GM15510 (cell line): ENCODE data around the gene BCLAF1.

Source experiments
- POLR2A ChIP-seq: IDR thresholded peaks from 3 replicates; pipeline ENCODE4 v1.6.1; 2011; ENCODE audit warnings: borderline replicate concordance; ENCODE audit not compliant: insufficient read length; ENCODE audit errors: extremely low read depth

BCLAF1 gene

DNA sequence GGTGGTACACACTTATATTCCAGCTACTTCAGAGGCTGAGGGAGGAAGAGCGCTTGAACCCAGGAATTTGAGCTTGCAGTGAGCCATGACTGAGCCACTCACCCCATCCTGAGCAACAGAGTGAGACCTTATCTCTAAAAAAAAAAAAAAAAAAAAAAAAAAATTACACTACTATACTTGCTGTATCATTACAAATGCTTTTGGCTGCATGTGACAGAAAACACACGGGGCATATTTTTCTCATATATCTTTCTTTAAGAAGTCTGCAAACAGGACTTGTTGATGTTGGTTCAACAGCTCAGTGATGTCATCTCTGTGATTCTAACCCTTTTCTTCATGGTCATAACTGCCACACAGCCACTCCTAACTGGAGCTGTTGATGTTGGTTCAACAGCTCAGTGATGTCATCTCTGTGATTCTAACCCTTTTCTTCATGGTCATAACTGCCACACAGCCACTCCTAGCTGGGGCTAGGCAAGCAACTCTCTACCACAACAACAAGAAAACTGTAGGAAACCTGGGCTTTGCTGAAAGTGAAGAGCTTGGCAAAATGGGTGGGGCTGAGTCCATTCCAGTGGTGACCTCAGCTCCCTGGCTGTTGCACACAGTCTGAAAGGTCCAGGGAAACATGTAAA, 59.3 kb downstream of the BCLAF1 start:
- TF ChIP-seq POLR2A: no peak

DNA sequence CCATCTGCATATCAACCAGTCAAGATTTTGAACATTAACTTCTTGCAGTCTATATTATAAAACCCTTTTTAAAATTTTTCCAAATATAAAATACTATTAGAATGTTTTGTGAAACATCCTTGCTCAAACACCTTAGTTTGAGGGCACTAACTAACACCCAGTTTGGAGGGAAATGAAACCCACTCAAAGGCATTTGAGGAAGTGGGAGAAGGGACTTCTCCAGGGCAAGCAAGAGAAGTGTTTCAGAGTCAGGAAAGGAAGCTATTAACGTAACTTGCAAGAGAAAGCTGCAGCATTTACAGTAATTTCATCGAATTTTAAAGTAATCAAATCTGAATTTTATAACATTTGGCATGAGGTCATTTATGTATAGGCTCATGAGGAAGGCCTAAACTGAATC, 60.8 kb downstream of the BCLAF1 start:
- no peak for TF ChIP-seq POLR2A

DNA sequence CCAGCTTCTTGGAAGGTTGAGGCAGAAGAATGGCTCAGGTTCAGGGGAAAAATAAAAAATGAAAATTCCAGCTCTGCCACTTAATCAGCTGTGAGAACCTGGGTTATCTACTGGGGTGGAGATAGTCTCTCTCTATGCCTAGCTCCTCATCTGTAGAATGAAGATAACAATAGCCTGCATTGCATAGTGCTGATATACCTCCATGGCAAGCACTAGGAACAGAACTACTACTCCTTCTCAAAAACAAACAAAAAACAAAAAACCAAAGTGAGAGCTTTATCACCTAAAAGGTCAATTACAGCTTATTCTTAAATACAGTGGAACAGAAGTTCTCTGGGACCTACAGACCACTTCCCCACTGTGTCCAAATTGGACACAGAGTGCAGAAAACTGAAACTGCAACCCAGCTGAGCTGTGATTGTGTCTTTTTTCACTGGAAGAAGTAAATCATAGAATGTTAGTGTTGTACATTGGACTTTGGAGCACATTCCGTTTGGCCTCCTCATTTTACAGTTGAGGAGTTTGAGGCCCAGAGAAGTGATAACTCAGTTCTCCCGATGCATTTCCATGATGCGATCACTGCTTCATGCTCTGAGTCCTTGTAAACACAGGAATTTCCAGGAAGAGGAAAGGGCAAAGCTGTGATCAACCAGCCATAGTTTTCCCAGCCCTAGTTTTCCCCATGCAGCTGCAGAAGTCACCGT, 62.8 kb downstream of the BCLAF1 start:
- no peak for TF ChIP-seq POLR2A

DNA sequence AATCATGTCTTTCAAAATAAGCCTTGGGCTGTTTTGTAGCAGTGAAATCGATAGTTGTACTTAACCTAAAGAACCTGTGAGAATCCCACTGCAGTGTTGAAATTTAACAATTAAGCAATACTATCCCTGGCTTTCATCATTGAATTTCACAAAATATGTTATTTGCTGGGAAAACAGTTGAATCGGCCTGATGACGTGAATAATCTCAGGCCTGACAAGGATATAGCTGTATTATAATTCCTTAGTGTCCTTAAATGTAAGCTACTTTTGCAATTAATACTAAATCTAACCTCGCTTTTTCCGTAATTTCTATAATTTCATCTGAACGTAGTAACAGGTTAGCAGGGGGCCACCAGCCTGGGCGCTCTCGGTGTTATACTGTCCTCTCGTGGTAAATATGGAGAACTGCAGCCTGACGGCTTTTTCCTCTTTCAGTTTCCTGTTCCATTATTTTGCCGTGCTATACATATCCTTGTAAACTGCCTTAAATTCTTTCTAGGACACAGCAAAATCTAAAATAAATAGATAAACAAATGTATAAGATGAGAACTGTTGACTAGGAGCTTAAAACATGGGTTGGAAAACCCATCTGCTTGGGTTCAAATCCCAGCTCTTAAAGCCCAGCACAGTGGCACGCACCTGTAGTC, 63.5 kb downstream of the BCLAF1 start:
- no peak for TF ChIP-seq POLR2A

DNA sequence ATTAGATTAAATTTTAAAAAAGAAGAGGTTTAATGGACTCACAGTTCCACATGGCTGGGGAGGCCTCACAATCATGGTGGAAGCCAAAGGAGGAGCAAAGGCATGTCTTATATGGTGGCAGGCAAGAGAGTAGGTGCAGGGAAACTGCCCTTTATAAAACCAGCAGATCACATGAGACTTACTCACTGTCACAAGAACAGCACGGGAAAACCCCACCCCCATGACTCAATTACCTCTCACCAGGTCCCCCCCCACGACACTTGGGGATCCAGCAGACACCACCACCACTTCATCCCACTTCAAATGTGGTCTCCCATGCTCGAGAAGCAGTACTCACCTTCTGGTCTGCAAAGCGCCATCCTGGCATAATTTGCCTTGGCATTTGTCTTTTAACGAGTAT, 64.2 kb downstream of the BCLAF1 start:
- TF ChIP-seq POLR2A: no peak

DNA sequence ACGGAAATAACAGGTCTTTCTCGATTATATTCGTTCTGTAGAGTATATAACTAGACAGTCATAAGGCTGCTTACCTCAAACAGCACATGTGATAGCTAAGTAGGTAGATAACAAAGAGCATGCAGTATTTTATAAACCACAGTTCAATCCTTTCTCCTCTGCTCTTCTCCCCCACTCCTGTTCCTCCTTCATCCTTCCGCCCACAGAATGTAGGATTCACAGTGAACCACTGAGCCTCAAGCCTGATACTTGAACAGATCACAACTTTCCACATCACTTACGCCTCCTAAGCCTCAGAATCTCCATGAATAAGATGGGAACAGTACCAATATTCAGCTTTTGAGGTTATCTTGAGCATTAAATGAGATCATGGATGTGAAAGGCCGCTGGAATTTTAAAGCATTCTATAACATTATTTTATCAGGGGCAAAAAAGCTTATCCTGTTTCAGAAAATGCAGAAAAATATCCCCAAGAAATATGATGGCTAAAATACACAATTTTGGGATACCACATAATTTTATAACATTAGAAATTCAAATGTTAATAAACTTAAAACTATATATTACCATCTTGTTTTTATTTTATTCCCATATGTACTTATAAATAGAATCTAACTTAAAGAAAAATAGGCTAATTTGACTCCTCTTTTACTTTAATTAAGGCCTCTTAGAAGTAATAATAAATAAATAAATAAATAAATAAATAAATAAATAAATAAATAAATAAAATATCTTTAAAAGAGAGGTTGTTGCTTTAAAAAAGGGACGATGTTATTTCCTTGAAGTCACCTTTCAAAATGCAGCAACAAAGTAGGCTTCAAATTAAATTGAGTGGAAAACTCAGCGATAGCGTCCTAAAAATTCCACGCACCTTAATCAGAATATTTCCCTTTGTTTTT, 72.9 kb downstream of the BCLAF1 start:
- no peak for TF ChIP-seq POLR2A

DNA sequence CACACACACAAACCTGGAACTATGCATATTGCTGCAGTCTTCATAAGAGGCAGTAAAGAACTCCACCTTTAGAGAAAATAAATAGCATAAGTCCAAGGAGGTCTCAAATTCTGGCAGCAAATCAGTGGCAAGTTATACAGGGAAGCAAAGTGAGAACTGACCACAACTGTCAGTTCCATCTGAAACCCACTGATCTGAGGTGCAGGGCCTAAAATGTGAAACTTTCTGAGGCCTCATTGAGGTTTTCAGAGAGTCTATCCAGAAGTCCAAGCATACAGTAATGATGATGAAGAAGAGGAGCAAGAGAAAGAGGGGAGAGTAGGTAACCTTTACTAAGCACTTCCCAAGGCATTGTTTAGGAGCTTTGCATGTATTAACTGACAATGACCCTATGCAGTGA, 75.8 kb downstream of the BCLAF1 start:
- TF ChIP-seq POLR2A: no peak

DNA sequence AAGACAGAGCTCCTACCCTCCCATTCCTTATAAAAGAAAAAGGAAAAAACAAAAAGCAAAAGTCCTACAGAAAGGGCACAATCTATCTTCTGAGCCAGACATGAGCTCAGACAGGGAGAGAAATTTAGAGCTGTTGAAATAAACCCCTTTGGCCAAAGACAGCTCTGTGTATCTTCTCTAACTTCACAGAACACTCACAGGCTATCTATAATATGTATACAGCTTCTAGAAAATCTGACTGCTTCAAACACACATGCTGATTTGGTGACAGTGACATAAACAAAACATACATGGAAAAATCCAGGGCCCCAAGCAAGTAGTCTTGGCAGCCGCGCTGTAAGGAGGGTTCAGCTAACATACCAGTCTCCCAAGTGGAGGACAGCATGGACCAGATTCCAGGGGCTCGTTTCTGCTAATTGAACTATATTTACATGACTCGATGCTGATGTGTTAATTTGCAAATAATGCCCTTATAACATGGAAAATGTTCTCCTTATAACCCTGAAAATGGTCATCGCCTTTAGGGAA, 76.6 kb downstream of the BCLAF1 start:
- TF ChIP-seq POLR2A: no peak

DNA sequence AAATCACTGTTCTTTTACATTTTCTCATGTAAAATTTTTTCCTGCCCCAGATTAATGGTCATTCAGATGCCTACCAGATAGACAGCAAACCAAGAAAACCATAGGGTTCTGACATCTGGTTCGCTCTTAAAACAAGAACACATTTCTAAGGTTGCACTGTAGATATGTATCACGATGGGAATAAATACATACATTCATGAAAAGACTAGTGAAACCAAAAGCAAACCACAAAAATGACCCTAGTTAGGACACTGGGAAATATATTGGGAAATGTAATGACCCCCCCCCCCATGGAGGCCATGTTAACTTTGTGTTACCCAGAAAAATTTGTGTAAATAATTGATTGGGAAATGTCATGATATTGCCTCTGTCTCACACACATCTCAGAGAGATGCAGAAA, 77.0 kb downstream of the BCLAF1 start:
- no peak for TF ChIP-seq POLR2A

DNA sequence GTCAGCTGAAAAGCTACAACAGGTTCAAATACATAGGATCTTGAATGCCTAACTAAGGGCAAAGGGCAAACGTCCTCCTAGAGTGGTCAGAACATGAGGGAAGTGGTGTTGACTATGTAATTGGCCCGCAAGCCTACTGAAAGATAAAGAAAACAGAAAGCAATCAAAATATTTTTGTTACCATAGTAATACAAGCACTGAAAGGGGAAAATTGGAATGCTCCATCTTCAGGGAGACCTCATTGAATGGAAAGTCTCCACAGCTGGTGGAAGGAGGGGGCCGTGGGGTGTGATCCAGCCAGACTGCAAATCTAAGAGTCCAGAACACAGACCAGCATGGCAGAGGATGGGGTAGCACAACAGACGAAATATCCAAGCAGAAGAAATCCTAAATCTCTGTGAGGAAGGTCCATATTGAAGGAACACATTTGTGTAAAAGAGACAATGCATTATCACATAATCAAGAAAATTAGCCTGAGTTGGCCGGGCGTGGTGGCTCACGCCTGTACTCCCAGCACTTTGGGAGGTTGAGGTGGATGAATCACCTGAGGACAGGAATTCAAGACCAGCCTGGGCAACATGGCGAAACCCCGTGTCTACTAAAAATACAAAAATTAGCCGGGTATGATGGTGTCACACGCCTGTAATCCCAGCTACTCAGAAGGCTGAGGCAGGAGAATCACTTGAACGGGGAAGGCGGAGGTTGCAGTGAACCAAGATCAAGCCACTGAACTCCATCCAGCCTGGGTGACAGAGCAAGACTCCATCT, 79.1 kb downstream of the BCLAF1 start:
- no peak for TF ChIP-seq POLR2A

DNA sequence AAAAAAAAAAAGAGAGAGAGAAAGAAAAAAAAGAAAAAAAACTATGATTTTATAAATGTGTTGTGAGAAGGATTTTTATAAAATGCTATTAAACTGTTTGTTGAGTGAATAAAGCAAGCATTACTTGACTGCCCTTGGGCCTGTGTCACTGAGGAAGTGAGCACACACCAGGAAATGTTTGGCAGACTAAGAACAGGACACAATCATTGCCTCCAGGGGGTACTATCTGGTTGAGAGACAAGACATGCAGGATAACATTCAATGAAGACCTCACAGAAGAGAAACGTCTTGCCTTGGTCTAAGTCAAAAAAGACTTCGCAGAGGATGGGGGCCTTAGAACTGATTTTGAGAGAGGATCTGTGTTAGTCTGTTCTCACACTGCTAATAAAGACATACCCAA, 80.2 kb downstream of the BCLAF1 start:
- no peak for TF ChIP-seq POLR2A

DNA sequence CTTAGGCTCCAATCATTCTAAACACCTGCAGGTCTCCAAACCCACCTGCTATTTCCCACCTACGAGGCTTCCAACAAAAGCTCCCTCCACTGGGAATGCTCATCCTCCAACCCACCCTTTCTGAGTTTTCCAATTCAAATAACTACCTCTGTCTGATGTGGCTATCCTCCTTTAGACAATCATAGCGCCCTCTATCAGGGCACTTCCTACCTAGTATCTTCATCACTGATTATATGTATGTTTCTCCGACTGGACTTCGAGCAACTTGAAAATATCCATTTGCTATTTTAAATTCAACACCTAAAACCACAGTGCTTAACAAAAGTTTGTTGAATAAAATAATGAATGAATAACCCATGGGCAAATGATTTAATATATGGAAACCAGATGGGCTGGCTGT, 80.9 kb downstream of the BCLAF1 start:
- TF ChIP-seq POLR2A: no peak
